ENCODE measurements around the gene PROK1.

PROK1 gene

DNA sequence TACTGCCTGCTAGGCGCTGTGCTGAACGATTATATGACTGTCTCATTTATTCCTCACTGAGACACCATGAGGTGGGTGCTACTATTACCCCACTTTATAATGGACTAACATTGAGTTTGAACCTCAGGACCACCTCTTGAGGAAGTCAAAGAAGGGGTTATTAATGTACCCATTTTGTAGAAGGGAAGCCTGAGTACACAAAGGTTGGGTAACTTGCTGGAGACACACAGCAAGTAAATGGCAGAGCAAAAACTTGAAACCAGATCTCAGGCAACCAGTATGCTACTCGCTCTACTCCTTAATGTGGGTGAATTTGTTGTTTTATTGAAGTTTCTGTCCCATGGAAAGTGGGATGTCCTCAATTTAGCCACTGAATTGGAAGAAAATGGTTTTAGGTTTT is 37.9 kb downstream of the PROK1 start:
- DNase-seq (ENCODE audit: low spot score) = no peak

DNA sequence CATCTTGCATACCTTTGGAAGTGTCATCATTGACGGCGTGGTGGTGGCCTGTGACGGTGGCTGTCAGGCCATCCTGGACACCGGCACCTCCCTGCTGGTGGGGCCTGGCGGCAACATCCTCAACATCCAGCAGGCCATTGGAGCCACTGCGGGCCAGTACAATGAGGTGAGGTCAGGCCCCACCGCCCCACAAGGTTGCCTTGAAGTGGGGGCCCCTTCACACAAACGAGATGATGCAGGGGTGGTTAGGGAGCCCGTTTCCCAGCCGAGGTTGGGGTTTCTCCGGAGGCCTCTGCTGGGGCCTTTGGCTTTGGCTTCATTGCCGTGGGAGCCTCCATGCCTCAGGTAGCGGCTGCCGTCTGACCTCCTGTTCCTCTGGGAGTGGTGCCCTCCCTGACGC is 38.5 kb downstream of the PROK1 start:
- DNase-seq (ENCODE audit: low spot score) = no peak

DNA sequence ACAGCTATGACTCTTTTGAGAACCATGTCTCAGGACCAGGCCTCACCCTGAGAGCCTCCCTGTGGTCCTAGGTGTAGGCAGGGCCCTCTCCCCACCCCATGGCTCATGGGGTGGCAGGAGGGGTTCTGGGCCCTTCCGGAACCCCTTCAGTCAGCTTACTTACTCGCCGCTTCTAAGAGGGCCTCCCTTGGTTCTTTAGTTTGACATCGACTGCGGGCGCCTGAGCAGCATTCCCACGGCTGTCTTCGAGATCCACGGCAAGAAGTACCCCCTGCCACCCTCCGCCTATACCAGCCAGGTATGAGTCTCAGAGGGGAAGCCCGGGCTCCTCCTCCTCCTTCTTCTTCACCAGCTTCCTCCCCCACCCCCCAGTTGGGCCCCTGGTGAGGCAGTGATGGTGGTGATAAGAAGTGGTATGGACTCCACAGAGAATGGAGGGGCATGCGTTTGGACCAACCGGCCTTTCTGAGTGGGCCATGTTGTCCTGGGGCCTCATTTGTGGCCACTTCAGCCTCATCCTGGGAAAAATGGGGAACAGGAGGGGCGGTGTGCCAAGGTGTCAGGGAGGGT is 39.1 kb downstream of the PROK1 start:
- DNase-seq (ENCODE audit: low spot score) = no peak

DNA sequence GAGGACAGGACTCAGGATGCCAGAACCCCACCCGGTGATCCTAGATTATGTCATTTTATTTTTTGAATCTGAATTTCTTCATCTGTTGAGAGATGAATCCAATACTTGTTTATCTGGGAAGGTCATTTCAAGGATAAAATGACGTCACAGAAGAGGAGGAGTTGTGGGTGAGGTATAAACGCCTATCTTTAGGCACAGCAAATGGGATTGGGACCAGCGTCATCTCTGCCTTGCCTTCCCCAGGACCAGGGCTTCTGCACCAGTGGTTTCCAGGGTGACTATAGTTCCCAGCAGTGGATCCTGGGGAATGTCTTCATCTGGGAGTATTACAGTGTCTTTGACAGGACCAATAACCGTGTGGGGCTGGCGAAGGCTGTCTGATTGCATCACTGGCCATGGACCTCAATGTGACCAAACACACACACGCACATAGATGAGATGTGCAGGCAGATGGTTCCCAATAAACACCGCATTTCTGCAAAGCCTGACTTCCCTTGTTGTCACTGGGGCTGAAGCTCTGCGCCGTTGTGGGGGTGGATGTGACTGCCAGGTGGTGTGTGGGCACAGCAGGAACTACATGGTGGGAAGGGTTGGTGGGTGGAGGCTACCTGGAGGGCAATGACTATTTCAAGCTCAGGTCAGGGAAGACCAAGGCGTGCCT is 40.0 kb downstream of the PROK1 start:
- peak; percentile 62 for DNase-seq (ENCODE audit: low spot score)

DNA sequence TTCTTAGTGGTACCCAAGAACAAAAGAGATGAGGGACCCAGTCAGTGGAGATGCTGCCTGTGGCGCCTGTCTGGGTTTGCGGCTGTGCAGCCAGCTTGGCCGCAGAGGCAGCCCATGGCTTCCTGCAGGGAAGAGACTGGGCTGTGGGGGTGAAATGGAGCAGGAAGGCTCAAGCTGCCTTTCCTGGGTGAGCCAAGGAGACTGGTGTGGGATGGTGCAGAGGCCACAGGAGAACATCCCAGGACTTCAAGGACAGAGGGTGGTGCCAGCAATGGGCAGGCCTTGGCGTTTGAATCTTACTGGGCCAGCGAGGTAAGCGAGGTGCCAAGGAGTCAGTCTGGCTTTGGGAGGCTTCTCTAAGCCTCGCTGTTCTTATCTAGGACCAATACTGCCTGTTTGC is 41.6 kb downstream of the PROK1 start:
- DNase-seq (ENCODE audit: low spot score) = no peak

DNA sequence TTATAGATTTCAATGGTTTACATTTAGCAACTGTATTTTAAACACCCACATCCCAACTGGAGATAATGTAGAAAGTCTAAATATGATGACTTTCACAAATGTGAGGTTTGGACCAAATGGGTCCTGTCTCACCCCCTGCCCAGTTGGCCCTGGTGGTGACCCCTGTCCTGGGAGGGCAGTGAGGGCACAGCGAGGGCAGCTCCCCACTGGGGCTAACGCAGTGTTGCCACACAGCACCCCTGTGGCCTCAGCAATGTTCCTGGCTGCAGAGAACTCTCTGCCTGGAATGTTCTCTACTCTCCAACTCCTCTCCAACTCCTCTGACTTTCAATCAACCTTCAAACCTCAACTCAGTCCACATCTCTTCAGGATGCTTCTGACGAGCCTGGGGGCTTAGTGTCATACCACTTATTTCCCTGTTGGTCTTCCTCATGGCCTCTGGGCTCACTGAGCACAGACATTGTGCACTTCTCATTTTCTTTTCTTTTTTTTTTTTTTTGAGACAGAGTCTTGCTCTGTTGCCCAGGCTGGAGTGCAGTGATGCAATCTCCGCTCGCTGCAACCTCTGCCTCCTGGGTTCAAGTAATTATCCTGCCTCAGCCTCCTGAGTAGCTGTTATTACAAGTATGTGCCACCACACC is 42.2 kb downstream of the PROK1 start:
- DNase-seq (ENCODE audit: low spot score) = no peak

DNA sequence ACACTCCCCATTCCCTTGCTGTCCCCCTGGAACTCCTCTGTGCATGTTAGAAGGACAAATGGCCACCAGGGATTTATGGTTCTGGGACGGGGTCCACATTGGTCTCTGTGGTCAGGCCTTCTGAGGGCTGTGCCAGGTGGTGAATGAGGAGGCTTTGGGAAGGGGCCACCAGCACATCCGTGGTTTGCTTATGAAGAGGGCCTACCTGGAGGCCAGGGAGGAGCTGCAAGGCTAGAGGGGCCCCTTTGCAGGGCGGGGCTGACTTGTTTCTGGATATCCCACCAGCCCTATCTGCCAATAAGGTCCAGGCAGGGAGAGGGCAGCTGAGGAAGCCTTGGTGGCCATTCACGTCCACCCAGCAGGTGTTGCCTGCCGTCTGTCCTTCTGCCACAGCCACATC is 43.1 kb downstream of the PROK1 start:
- DNase-seq (ENCODE audit: low spot score) = no peak

DNA sequence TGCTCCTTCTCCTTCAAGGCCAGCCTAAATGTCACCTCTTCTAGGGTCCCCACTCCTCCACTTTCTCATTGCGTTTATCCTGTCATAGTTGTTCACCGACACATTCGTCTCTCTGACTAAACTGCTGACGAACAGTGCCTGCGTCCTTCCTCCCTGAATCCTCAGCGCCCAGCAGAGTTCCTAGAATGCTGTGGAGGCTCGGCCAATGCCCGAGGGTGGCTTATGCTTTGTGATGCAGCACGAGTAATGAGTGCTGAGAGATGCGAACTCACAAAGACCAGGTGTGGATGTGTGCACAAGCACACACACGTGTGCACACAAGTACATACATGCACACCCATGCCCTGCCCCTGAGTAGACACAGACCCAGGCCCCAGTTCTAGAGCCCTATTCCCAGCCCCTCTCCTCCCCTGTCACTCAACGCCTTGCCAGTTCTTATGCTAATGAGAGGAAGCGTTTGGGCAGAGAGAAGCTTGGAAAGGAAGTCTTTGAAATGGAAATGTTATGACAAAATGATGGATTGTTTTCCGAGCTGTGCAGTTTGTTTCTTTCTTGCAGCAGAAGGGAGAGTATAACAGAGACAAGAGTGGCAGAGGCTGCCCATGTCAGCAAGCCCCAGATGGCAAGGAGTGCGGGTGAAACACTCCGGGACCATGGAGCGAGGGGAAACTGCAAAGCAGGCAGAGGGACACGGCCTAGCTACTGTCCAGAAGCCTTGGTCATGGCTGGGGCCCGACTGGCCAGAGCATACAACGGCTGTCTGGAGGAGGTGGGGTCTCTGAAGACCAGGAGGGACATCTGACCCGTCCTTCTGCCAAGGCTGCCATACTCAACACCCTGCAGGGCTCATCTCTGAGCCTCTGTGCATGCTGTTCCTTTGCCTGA is 43.8 kb downstream of the PROK1 start:
- DNase-seq (ENCODE audit: low spot score) = no peak

DNA sequence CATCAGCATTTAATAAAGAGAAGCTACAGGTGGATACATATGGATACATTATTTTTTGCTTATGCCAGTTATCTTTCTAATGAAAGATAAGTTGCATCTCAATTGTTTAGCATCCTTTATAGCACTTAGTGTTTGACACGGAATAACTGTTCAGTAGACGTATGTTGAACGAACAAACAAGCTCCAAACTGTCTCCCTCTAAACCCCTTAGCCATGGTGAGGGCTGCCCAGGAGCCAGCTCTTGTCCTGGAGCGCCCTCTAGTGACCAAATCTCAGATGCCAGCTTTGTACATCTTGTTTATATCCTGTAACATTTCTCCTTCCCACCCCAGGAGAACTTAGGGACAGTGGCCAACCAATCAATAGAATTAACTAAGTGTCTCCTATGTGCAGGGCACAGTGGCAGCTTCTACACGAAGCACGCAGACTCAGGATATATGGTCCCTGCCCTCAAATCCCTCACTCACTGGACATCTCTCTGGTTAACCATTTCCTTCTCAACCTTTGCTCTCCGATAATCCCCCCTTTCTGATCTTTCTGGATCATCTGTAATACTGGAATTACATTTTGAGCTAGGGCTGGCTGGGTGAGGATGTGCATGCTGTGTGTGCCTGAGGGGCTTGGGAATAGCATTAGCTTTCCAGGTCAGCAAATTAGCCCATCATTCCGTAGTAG is 45.1 kb downstream of the PROK1 start:
- peak; percentile 87 for DNase-seq (ENCODE audit: low spot score)

DNA sequence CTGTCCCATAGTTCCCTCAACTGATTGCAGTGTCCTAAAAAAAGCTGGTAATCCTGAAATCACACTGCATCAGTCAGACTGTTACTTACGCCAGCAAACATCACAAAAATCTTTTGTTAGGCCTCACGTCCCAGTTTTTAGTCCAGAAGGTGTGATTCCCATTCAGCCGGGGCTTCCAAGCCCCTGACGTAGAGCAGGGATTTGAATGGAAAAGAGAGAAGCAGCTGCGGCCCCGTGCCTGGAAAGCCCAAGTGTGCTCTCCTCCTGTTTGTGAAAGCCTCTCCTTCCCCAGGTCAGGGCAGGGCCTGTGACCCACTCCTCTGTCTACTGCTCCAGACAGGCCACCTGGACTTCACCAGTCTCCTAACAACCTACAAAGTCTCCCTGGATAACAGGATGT is 47.3 kb downstream of the PROK1 start:
- DNase-seq (ENCODE audit: low spot score) = no peak

DNA sequence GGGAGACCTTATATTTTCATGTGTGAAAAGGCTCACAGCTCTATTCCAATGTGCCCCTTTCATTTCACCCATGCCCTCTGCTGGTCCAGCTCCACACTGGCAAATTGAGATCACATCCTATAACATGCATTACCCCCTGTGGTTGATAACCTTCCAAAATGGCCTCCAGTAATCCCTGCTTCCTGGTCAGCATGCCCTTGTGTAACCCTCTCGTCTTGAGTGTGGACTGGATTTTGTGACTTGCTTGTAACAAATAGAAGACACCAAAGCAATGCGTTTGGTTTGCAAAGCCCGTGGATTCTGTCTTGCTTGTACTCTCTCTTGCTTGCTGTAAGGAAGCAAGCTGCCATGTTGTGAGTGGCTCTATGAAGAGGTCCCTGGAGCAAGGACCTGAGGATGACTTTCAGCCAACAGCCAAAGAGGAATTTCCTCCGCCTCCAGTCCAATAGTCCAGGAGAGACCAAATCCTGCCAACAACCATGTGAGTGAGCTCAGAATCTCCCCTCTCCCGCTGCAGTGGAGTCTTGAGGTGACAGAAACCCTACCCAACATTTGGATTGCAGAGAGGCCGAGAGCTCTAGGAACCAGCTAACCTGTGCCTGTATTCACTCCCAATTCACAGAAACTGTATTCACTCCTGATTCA is 50.7 kb downstream of the PROK1 start:
- DNase-seq (ENCODE audit: low spot score) = no peak

DNA sequence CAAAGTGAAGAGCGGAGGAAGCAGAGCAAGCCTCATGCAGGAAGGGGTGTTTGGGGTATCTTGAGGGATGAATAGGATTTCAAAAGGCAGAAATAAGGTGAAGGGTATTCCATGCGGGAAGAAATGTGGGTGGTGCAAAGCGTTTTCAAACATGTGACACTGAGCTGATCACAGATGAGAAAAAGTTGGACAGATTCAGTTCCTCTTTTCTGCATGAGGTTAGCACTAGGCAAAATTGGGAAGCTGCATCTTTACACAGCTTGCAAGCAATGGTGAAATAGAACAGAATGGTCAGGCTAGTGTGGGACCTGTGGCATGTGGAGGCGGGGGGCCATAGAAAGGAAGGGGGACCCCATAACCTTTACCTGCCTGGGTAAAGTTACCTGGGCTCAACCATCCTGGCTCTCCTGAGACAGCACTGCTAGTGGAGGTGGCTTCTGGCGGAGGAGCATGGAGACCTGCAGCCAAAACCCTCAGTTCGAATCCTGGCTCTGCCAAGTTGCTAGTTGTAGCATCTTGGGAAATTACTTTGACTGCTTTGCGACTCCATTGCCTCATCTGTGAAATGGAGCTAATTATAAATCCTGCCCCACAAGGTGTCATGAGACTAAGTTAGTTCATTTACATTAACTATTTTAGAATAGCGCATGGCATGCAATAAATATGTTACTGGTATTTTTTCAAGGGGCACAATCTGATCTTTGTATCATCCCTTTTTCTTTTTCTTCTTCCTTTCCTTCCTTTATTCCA is 51.6 kb downstream of the PROK1 start:
- DNase-seq (ENCODE audit: low spot score) = peak; percentile 59

DNA sequence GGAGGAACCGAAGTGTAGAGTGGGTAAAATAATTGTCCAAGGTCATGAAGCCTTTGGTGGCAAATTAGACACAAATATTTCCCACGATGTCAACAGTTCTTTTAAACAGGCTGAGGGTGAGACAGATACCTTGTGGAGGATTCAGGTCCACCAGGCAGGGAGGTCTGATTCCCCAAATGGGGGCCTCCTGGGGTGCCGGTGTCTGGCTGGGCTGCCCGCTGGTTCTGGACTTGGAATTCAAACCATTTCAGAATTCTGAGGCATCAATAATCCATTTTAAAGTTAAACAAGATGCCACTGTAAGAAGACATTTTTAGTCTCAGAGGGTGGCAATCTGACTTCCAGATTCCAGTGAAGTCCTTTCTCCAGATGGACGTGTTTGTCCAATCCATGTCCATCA is 52.5 kb downstream of the PROK1 start:
- DNase-seq (ENCODE audit: low spot score) = no peak

DNA sequence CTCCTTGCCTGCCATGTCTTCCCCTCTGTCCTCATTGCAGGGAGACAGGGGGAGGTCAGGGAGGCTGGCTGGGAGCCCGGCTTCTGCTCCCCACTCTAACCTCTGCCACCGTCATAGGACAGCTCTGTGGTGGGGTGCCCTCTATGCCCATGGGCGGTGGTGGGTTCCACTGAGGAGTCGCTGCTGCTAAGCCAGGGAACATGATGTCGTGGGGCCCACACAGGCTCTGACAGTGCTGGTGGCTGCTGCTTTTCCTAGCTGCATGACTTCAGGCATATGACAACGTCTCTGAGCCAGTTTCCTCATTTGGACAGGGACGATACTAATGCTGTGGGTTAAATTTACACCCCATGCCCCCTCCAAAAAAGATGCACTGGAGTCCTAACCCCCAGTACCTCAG is 53.3 kb downstream of the PROK1 start:
- no peak for DNase-seq (ENCODE audit: low spot score)

DNA sequence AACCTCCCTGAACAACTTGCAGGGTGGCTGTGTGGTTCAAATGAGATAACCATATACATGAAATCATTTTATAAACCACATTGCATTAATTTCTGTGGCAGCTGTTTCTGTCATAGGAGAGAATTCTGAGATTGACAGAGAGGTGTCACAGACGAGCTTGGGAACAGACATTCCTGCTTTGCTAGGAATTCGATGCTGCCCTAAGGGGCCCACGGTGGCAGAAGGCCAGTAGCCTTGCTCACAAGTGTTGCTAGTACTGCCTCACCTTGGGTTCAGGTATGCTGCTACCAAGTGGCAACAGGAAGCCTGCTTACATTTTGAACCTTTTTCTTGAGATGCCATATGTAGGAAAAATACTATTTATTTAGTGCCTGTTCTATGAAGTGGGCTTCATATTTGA is 54.6 kb downstream of the PROK1 start:
- DNase-seq (ENCODE audit: low spot score) = no peak

DNA sequence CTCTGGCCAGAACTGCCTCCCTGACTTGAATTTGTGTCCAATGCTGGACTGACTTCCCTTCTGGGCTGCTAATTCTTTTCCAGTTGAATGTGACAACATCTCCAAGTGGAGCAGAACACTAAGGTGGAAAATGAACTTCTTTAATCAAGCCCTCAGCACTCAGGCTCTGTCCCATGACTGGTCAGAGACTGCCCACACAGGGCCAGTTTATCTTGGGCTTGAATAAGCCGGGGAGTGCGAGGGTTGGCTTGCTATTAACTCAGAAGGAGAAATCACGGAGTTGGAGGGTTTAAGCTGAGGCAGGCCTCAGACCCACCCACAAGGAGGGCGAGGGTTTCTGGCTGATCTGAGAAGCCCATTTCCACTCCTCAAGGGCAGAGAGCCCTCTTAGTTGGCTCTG is 55.6 kb downstream of the PROK1 start:
- DNase-seq (ENCODE audit: low spot score) = no peak

Data from Ammon's horn (tissue), 1 donor.